Ovary (tissue), 10 donors: Measurements from ENCODE around the gene ZNF722. TPM values are rescaled to one million over a fixed set of nuclear protein-coding genes. Genes with fewer than 3 reads are reported as not detected.
"Not testable (repeated sequence)": the region's sequence is repeated elsewhere in the genome, so short reads cannot be mapped to it uniquely, and the experiment has no call there.

Experiments used
- DNase-seq, 5 donors: peaks; one replicate each; pipeline ENCODE4 v3.0.0-alpha.2; 2019 to 2020
- H3K27ac ChIP-seq, 2 donors: fragments of 200-600 bp; one replicate each; pipeline versions ENCODE4 v1.5.1 to v1.8.0; 2019 to 2022
- H3K27me3 ChIP-seq: fragments of 200-600 bp; one replicate; pipeline ENCODE4 v1.8.0; 2022
- H3K36me3 ChIP-seq: fragments of 200-600 bp; sonication (generic); one replicate; pipeline ENCODE4 v1.5.1; 2019
- H3K4me1 ChIP-seq: one replicate; pipeline ENCODE4 v1.8.1; 2013; ENCODE audit warnings: mild to moderate bottlenecking, moderate library complexity; ENCODE audit not compliant: insufficient read depth
- H3K4me3 ChIP-seq: fragments of 200-600 bp; sonication (generic); one replicate; pipeline ENCODE4 v1.5.1; 2017
- H3K9me3 ChIP-seq, 2 donors: fragments of 200-600 bp in 1 of 2; sonication (generic) in 1 of 2; one replicate each; pipeline versions ENCODE4 v1.5.1 to v1.8.1; 2013 to 2019; ENCODE audit warnings: mild to moderate bottlenecking in 1 of 2, moderate library complexity in 1 of 2
- EP300 ChIP-seq: sonication (generic); formaldehyde crosslinking; IDR thresholded peaks from one replicate; pipeline ENCODE4 v1.6.1; 2017; ENCODE audit warnings: antibody characterized with exemption
- POLR2A ChIP-seq: fragments of 450-650 bp; IDR thresholded peaks from one replicate; pipeline ENCODE4 v1.6.1; 2017; ENCODE audit warnings: antibody characterized with exemption, mild to moderate bottlenecking, moderate library complexity
- WGBS, 3 donors: extraction: QIAGEN DNeasy Blood & Tissue Kit in 1 of 3; methylation state at CpG; one replicate each; pipeline versions ENCODE4 v1.1.5 to v1.1.7; 2013 to 2017; 5-methylcytosine and 5-hydroxymethylcytosine counted together
- intact Hi-C, 4 donors: fragments of 100-400 bp; cut with DNase I; formaldehyde crosslinking; loops; one replicate each; pipeline versions ENCODE4 v1.11.0 to v1.15.1; 2022 to 2023
- long read RNA-seq, 3 donors: library from polyadenylated mRNA in 2 of 3; unstranded in 2 of 3; transcript quantifications; one replicate each; pipeline ENCODE4 v2.0.0 and lab custom pipeline, GENCODE V29; 2021 to 2026
- polyA plus RNA-seq, 2 donors: library from polyadenylated mRNA; stranded (reverse); fragments of 200-250 nt in 1 of 2; fragments of 350-450 nt in 1 of 2; fragmentation: Illumina TruSeq in 1 of 2; extraction: RNeasy Lipid Tissue Mini Kit (QIAGEN cat#74804) in 1 of 2; gene quantifications; one replicate each; pipeline ENCODE4 v1.2.3, GENCODE V29; 2013 to 2014
- total RNA-seq, 7 donors: library from RNA; depleted of rRNA in 2 of 7; stranded (reverse); fragments of >200 nt in 2 of 7; fragmentation: NEBNext Ultra II Directional in 3 of 7; extraction: Animal tissue kit (Norgen Biotek cat#: 25700) in 3 of 7; gene quantifications; one replicate each; pipeline versions ENCODE4 v1.1.0 to v1.2.4, GENCODE V29; 2016 to 2023
- TF ChIP-seq, protein P1 (sequence below), 3 donors: fragments of 450-650 bp in 2 of 3; fragments of 200-600 bp in 1 of 3; IDR thresholded peaks; one replicate each; pipeline versions ENCODE4 v1.5.1 to v1.8.0; 2016 to 2022; ENCODE audit warnings: antibody characterized with exemption in 3 of 3, mild to moderate bottlenecking in 1 of 3
- donor health status: DM: no; HTN: no; CAD: no; lungs with moderate emphysema.
- donor health status: DM: no; HTN: no; CAD: no.
- donor health status: Bipolar disorder and iron deficiency.
- donor health status: DM: yes; HTN: yes; CAD: no.
- donor health status: DM: no; HTN: no; CAD: no.
- donor health status: DM: yes; HTN: yes; CAD: no.

Gene ZNF722
- total RNA-seq (not detected), polyA plus RNA-seq (not detected)
- long read RNA-seq, donor 1 = 0 reads
- long read RNA-seq, donor 2, partial matches to known transcripts = 0 of 3 reads
- long read RNA-seq, donor 2, other reads (novel, unspliced or antisense) = 0 of 3 reads
- long read RNA-seq, donor 3 = 0 reads

DNA sequence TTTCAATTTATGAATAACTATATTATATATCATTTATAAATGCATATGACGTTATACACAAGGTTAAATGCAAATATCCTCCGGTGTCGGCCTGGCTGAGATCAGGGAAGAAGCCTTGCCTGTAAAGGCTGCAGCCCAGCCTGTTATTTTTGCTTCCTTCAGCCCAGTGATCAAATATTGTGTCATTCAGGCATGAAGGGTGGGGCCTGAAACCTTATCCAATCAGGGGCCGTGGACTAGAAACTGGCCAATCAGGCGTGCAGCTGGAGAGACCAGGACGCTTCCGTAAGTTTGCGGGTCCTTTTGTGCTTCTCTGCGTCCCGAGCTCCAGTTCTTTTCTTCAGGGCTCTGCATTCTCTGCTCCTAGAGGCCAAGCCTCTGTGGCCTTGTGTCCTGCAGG, at the start of gene ZNF722:
Gene ZNF722 (plus strand): TSS at position 301 of the 400 bp plus-strand sequence. CDS start 113 bp downstream, outside the sequence.
- 87 to 89% (median 89%) methylated on average over 10 of the region's 10 CpGs for WGBS, 3 donors
- H3K9me3 ChIP-seq = no peaks in the 10 kb centered on the region
- DNase-seq = no peak
- H3K4me3 ChIP-seq = no peak within 1 kb of the TSS
- no peaks in the 10 kb centered on the region for H3K27me3 ChIP-seq
- no peaks in the 10 kb centered on the region for H3K4me1 ChIP-seq
- H3K36me3 ChIP-seq = no peaks in the 10 kb centered on the region
- no peak within 1 kb of the TSS for H3K27ac ChIP-seq
- intact Hi-C loops = no loop called here
- TF ChIP-seq, protein P1, sequence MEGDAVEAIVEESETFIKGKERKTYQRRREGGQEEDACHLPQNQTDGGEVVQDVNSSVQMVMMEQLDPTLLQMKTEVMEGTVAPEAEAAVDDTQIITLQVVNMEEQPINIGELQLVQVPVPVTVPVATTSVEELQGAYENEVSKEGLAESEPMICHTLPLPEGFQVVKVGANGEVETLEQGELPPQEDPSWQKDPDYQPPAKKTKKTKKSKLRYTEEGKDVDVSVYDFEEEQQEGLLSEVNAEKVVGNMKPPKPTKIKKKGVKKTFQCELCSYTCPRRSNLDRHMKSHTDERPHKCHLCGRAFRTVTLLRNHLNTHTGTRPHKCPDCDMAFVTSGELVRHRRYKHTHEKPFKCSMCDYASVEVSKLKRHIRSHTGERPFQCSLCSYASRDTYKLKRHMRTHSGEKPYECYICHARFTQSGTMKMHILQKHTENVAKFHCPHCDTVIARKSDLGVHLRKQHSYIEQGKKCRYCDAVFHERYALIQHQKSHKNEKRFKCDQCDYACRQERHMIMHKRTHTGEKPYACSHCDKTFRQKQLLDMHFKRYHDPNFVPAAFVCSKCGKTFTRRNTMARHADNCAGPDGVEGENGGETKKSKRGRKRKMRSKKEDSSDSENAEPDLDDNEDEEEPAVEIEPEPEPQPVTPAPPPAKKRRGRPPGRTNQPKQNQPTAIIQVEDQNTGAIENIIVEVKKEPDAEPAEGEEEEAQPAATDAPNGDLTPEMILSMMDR (IDR thresholded peaks at IDR 0.05) = no peak
- TF ChIP-seq EP300 (no peak), POLR2A (no peak)

DNA sequence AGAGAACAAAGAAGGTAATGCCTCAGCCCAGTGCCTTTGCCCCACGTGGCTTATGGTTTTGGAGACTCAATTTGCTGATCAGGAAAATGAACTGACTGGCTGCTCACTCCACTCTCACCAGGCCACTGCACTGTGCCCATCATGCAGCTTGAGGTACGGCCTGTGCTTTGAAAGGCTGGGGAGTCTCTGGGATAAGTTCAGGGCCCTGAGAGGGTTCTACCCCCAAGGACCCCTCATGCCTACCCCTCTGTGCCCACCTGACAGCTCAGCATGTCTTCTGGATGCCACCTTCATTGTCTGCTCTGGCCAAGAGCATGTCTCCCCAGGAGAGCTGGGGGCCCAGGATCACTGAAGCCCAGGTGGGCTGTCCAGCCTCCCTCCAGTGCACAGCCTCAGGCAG, 45.5 kb upstream of the ZNF722 start:
- no peaks in the 10 kb centered on the region for H3K4me1 ChIP-seq
- TF ChIP-seq POLR2A (no peak), EP300 (no peak)
- TF ChIP-seq, protein P1 (IDR thresholded peaks at IDR 0.05) = no peak
- H3K9me3 ChIP-seq = no peaks in the 10 kb centered on the region
- DNase-seq = no peak
- 48 to 58% (median 54%) methylated on average over 2 of the region's 2 CpGs for WGBS, 3 donors
- no peaks in the 10 kb centered on the region for H3K36me3 ChIP-seq
- no peaks in the 10 kb centered on the region for H3K27me3 ChIP-seq
- intact Hi-C loops = no loop called here
- H3K4me3 ChIP-seq = no peak overlapping the region
- no peak overlapping the region for H3K27ac ChIP-seq

DNA sequence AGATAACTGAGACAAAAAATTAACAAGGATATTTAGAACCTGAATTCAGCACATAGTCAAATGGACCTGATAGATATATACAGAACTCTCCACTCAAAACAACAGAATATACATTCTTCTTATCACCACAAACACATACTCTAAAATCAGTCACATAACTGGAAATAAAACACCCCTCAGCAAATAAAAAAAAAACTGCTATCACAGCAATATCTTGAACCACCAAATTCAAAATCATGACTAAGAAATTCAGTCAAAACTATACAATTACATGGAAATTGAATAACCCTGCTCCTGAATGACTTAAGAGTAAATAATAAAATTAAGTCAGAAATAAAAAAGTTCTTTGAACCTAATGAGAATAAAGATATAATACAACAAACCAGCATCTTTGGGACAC, 30.0 kb upstream of the ZNF722 start:
- Histone ChIP-seq H3K36me3 (no peaks in the 10 kb centered on the region), H3K9me3 (no peaks in the 10 kb centered on the region), H3K27me3 (no peaks in the 10 kb centered on the region), H3K27ac (no peak overlapping the region), H3K4me3 (no peak overlapping the region), H3K4me1 (no peaks in the 10 kb centered on the region)
- intact Hi-C loops = no loop called here
- no peak for DNase-seq
- TF ChIP-seq, protein P1 (IDR thresholded peaks at IDR 0.05) = no peak
- TF ChIP-seq POLR2A = no peak
- TF ChIP-seq EP300 = no peak

DNA sequence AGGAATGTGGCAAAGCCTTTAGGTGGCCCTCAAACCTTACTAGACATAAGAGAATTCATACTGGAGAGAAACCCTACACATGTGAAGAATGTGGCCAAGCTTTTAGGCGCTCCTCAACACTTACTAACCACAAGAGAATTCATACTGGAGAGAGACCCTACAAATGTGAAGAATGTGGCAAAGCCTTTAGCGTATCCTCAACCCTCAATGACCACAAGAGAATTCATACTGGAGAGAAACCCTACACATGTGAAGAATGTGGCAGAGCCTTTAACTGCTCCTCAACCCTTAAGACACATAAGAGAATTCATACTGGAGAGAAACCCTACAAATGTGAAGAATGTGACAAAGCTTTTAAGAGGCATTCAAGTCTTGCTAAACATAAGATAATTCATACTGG, 16.8 kb downstream of the ZNF722 start:
- H3K27ac ChIP-seq, H3K36me3 ChIP-seq, H3K27me3 ChIP-seq, H3K4me1 ChIP-seq, H3K9me3 ChIP-seq, intact Hi-C loops, DNase-seq, H3K4me3 ChIP-seq: not testable (repeated sequence)
- WGBS, 3 donors = 70 to 72% (median 71%) methylated on average over 2 of the region's 2 CpGs

DNA sequence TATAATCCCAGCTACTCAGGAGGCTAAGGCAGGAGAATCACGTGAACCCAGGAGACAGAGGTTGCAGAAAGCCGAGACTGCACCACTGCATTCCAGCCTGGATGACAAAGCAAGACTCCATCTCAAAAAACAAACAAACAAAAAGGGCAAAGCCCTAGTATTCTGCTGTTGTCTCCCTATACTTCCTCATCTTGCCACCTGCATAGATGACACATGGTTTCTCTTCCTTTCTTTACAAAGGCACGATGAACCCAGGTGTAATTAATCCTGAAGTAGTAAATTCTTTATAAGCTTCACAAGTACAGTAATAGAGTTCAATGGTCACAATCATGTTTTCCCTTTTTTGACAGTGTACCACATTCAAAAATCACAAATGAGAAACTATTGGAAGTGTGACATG, 36.7 kb downstream of the ZNF722 start:
- TF ChIP-seq EP300 (no peak), POLR2A (no peak)
- TF ChIP-seq, protein P1 (IDR thresholded peaks at IDR 0.05) = no peak
- no peak overlapping the region for H3K4me3 ChIP-seq
- H3K27ac ChIP-seq = no peak overlapping the region
- H3K36me3 ChIP-seq = no peaks in the 10 kb centered on the region
- peaks cover 0 to 15% of the 10 kb centered on the region in 2 donors for H3K9me3 ChIP-seq
- no peaks in the 10 kb centered on the region for H3K27me3 ChIP-seq
- WGBS, 3 donors = 79 to 85% (median 80%) methylated on average over 3 of the region's 3 CpGs
- intact Hi-C loops = no loop called here
- no peaks in the 10 kb centered on the region for H3K4me1 ChIP-seq
- no peak for DNase-seq
